HCT116 (cell line): ENCODE data around the gene PCDHGB2.

Source experiments
- CEBPB ChIP-seq: IDR thresholded peaks from 2 replicates; pipeline ENCODE4 v1.6.1; 2012; ENCODE audit warnings: low read depth
- CTCF ChIP-seq, 3 experiments: fragments of 200-600 bp in 1 of 3; sonication (generic) in 1 of 3; IDR thresholded peaks in 2 of 3; conservative IDR thresholded peaks in 1 of 3; 2 replicates each; pipeline ENCODE4 v1.5.1; 2012 to 2017; ENCODE audit warnings: low read depth in 2 of 3, low read length in 2 of 3, antibody characterized with exemption in 1 of 3, borderline replicate concordance in 1 of 3, control low read depth in 1 of 3, mild to moderate bottlenecking in 1 of 3, mixed read lengths in 1 of 3, mixed run types in 1 of 3, moderate library complexity in 1 of 3; ENCODE audit not compliant: insufficient read depth in 1 of 3
- EZH2 ChIP-seq: fragments of 200-600 bp; sonication (generic); IDR thresholded peaks from 2 replicates; pipeline ENCODE4 v1.6.1; 2017; ENCODE audit warnings: antibody characterized with exemption, mixed run types
- POLR2A ChIP-seq: IDR thresholded peaks from 2 replicates; pipeline ENCODE4 v1.7.0; 2011; ENCODE audit warnings: borderline replicate concordance; ENCODE audit not compliant: insufficient read depth, insufficient read length; ENCODE audit errors: extremely low read depth
- POLR2AphosphoS5 ChIP-seq: IDR thresholded peaks from 2 replicates; pipeline ENCODE4 v1.6.1; 2011; ENCODE audit warnings: mild to moderate bottlenecking, low read depth, low read length, moderate library complexity
- SIN3A ChIP-seq: IDR thresholded peaks from 2 replicates; pipeline ENCODE4 v1.6.1; 2012; ENCODE audit warnings: low read depth
- SP1 ChIP-seq: IDR thresholded peaks from 2 replicates; pipeline ENCODE4 v1.6.1; 2012; ENCODE audit warnings: low read depth
- SRF ChIP-seq: IDR thresholded peaks from 2 replicates; pipeline ENCODE4 v1.6.1; 2012; ENCODE audit warnings: low read depth
- TCF7L2 ChIP-seq: IDR thresholded peaks from 2 replicates; pipeline ENCODE4 v1.7.0; 2011; ENCODE audit warnings: borderline replicate concordance, inconsistent platforms; ENCODE audit not compliant: insufficient read depth, insufficient read length; ENCODE audit errors: extremely low read depth
- YY1 ChIP-seq: IDR thresholded peaks from 2 replicates; pipeline ENCODE4 v1.6.1; 2011; ENCODE audit warnings: low read length, low read depth, moderate library complexity, mild to moderate bottlenecking; ENCODE audit not compliant: insufficient replicate concordance; ENCODE audit errors: extremely low read depth
- ZNF274 ChIP-seq: fragments of 200-500 bp; sonication (Bioruptor generic); IDR thresholded peaks from 2 replicates; pipeline ENCODE4 v1.6.1; 2014; ENCODE audit warnings: mild to moderate bottlenecking, low read depth, low read length, inconsistent platforms

- TF ChIP-seq TCF7L2 (no peak), ZNF274 (no peak), SRF (no peak), CTCF (IDR thresholded peaks at IDR 0.05 in 2 of 3, conservative IDR thresholded peaks at IDR 0.05 in 1 of 3; ENCODE audit: borderline replicate concordance in 1 of 3, insufficient read depth in 1 of 3, low read depth in 2 of 3, low read length in 2 of 3) (no peak), POLR2A (no peak), SIN3A (no peak), SP1 (no peak), POLR2AphosphoS5 (no peak), CEBPB (no peak), EZH2 (no peak), YY1 (no peak)
Observed at GRCh38 chr5:141369994-141370848, 10.4 kb downstream of the PCDHGB2 start, which contains the start of gene PCDHGB3.
